Upper lobe of right lung (tissue), 1 donor: ENCODE results near the gene LRRC8E. TPM values are rescaled to one million over a fixed set of nuclear protein-coding genes. Genes with fewer than 3 reads are reported as not detected.

Experiments
- ATAC-seq: fragments of 200-7000 bp; cut with Tn5 transposase; one replicate; pipeline ENCODE4 v1.9.1; 2020; ENCODE audit warnings: mild to moderate bottlenecking, moderate library complexity
- DNase-seq: peaks from one replicate; pipeline ENCODE4 v3.0.0-alpha.2; 2020
- H3K27ac ChIP-seq: fragments of 200-600 bp; one replicate; pipeline ENCODE4 v1.8.0; 2022
- H3K27me3 ChIP-seq: fragments of 200-600 bp; one replicate; pipeline ENCODE4 v1.8.0; 2022; ENCODE audit warnings: mild to moderate bottlenecking
- H3K36me3 ChIP-seq: fragments of 200-600 bp; one replicate; pipeline ENCODE4 v1.8.0; 2022
- H3K4me1 ChIP-seq: fragments of 200-600 bp; one replicate; pipeline ENCODE4 v1.8.0; 2022
- H3K4me3 ChIP-seq: fragments of 200-600 bp; one replicate; pipeline ENCODE4 v1.8.0; 2022; ENCODE audit warnings: mild to moderate bottlenecking
- H3K9me3 ChIP-seq: fragments of 200-600 bp; one replicate; pipeline ENCODE4 v1.8.0; 2022
- intact Hi-C: fragments of 100-400 bp; cut with DNase I; formaldehyde crosslinking; loops from one replicate; pipeline ENCODE4 v1.11.0; 2022
- total RNA-seq: library from RNA; stranded (reverse); fragmentation: NEBNext Ultra II Directional; extraction: Animal tissue kit (Norgen Biotek cat#: 25700); gene quantifications from one replicate; pipeline ENCODE4 v1.2.1, GENCODE V29; 2021
- TF ChIP-seq, protein P1 (sequence below): fragments of 200-600 bp; IDR thresholded peaks from one replicate; pipeline ENCODE4 v1.8.0; 2022; ENCODE audit warnings: antibody characterized with exemption
- donor health status: DM: no; HTN: yes; CAD: no; lungs with severe emphysema.

LRRC8E gene
- total RNA-seq, 1 donor from 2014 or later = 11.0 TPM

DNA sequence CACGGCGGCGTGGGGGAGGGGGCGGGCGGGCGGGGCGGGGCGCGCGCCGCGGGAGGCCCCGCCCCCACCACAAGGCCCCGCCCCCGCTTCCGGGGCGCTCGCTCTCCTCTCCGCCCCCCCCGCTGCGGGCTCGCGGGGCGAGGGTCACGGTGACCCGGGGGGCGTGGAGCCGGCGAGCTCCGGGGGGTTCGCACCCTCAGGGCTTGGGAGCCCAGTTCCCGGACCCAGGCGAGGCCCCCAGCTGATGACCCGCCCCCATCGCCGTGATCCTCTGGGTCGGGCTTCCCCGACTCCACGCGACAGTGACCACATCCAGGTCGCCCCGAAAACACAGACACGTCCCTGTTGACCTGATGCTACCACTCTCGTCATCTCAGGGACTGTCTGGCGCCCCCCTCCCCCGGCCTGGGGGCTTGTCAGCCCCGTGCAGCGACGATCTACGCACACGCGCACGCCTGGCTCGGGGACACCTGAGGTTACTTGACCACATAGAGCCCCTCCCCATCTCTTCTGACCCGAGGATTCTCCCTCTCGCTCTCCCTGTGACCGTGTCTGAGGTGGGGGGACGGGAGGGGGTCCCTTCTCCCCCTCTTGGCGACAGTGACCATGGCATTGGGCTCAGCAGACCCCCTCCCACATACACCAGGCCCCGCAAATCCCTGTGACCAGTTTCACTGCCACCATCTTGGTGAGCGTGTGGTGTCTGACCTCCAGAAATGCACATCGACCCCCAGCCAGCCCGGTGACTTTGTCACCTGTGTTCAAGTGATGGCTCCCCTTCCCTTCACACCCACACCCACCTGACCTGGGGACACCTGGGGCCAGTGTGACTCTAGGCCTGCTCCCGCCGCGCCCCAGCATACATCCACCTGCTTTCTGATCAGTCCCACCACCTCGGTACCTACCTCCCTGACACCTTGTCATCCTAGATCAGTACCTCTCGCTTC is 16.0 kb downstream of the LRRC8E start:
- peaks cover 22% of the 10 kb centered on the region for H3K4me1 ChIP-seq
- peaks cover 1% of the 10 kb centered on the region for H3K36me3 ChIP-seq
- H3K27ac ChIP-seq = peak overlapping the region; percentile 74
- H3K4me3 ChIP-seq = peak overlapping the region; percentile 82
- intact Hi-C loops = no loop called here
- DNase-seq = peak; percentile 85
- peak; percentile 61 for ATAC-seq
- no peaks in the 10 kb centered on the region for H3K9me3 ChIP-seq
- TF ChIP-seq, protein P1, sequence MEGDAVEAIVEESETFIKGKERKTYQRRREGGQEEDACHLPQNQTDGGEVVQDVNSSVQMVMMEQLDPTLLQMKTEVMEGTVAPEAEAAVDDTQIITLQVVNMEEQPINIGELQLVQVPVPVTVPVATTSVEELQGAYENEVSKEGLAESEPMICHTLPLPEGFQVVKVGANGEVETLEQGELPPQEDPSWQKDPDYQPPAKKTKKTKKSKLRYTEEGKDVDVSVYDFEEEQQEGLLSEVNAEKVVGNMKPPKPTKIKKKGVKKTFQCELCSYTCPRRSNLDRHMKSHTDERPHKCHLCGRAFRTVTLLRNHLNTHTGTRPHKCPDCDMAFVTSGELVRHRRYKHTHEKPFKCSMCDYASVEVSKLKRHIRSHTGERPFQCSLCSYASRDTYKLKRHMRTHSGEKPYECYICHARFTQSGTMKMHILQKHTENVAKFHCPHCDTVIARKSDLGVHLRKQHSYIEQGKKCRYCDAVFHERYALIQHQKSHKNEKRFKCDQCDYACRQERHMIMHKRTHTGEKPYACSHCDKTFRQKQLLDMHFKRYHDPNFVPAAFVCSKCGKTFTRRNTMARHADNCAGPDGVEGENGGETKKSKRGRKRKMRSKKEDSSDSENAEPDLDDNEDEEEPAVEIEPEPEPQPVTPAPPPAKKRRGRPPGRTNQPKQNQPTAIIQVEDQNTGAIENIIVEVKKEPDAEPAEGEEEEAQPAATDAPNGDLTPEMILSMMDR = no peak
- no peaks in the 10 kb centered on the region for H3K27me3 ChIP-seq

- ATAC-seq (no peak), DNase-seq (no peak)
- Histone ChIP-seq H3K27ac (no peak overlapping the region), H3K9me3 (no peaks in the 10 kb centered on the region), H3K4me3 (no peak overlapping the region), H3K36me3 (peaks cover 10% of the 10 kb centered on the region), H3K4me1 (peaks cover 22% of the 10 kb centered on the region), H3K27me3 (no peaks in the 10 kb centered on the region)
- intact Hi-C loops = no loop called here
- TF ChIP-seq, protein P1 = no peak
These were observed 17.0 kb downstream of the LRRC8E start for GRCh38 chr19:7905268-7905667.

DNA sequence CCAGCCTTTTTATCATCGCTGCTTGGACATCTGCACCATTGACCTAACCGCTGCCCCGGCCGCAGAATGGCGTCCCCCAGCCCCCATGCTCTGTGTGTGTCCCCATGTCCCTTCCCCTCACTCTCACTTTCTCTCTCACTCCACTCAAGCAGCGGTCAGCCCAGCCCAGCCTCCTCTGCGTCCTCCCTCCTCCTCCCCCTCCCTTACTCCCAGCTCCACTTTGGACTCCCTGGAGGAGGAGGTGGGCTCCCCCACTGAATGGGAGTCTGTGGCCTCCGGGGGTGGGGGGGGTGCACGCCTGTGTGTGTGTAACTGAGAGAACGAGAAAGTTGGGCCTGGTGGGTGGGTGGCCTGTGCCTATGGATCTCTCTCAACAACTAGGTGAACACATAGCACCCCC is 17.5 kb downstream of the LRRC8E start:
- Histone ChIP-seq H3K27ac (no peak overlapping the region), H3K27me3 (no peaks in the 10 kb centered on the region), H3K36me3 (peaks cover 16% of the 10 kb centered on the region), H3K4me1 (peaks cover 22% of the 10 kb centered on the region), H3K9me3 (no peaks in the 10 kb centered on the region), H3K4me3 (no peak overlapping the region)
- intact Hi-C loops = no loop called here
- no peak for ATAC-seq
- DNase-seq = no peak
- TF ChIP-seq, protein P1 = no peak

GRCh38 chr19:7907122-7907521 is 18.8 kb downstream of the LRRC8E start:
- intact Hi-C loops = no loop called here
- Histone ChIP-seq H3K4me1 (peaks cover 22% of the 10 kb centered on the region), H3K27me3 (no peaks in the 10 kb centered on the region), H3K9me3 (no peaks in the 10 kb centered on the region), H3K36me3 (peaks cover 29% of the 10 kb centered on the region), H3K27ac (no peak overlapping the region), H3K4me3 (no peak overlapping the region)
- no peak for DNase-seq
- TF ChIP-seq, protein P1 = no peak
- ATAC-seq = no peak

DNA sequence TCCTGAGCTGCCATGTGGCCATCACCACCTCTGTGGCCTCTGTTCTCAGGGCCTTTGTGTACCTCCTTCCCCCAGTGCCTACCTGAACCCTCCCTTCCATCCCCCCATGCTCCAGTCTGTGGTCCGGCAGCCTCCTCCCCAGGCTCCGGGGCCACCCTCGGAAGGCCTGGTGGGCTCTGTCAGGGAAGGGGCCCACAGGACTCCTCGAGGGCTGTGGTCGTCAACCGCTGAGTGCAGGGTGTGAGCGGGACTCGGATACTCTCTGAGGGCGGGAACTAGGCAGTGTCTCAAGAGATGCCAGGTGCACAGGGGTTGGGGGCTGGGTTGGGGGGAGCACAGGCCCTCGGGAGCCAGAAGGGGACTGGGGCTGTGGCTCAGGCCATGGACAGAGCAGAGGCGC is 19.2 kb downstream of the LRRC8E start:
- Histone ChIP-seq H3K4me1 (peaks cover 19% of the 10 kb centered on the region), H3K27me3 (no peaks in the 10 kb centered on the region), H3K9me3 (no peaks in the 10 kb centered on the region), H3K4me3 (no peak overlapping the region), H3K27ac (no peak overlapping the region), H3K36me3 (peaks cover 33% of the 10 kb centered on the region)
- TF ChIP-seq, protein P1 = no peak
- intact Hi-C loops = no loop called here
- ATAC-seq (no peak), DNase-seq (peak; percentile 64)
